Uterus (tissue), 4 donors: Measurements from ENCODE around the gene PEAR1. TPM values are rescaled to one million over a fixed set of nuclear protein-coding genes. Genes with fewer than 3 reads are reported as not detected.

Experiments
- DNase-seq, 2 donors: peaks; one replicate each; pipeline ENCODE4 v3.0.0-alpha.2; 2019 to 2020
- H3K27ac ChIP-seq, 2 donors: fragments of 200-600 bp; sonication (generic); 1 replicate in 1 of 2; 2 replicates in 1 of 2; pipeline ENCODE4 v1.5.1; 2016 to 2018
- H3K27me3 ChIP-seq, 2 donors: fragments of 200-600 bp; sonication (generic); one replicate each; pipeline ENCODE4 v1.5.1; 2018 to 2019; ENCODE audit warnings: control low read depth in 1 of 2
- H3K36me3 ChIP-seq, 2 donors: fragments of 200-600 bp; sonication (generic); one replicate each; pipeline ENCODE4 v1.5.1; 2019; ENCODE audit warnings: control low read depth in 1 of 2
- H3K4me1 ChIP-seq, 2 donors: fragments of 200-600 bp; sonication (generic); one replicate each; pipeline ENCODE4 v1.5.1; 2018 to 2019; ENCODE audit warnings: control low read depth in 1 of 2
- H3K4me3 ChIP-seq, 2 donors: fragments of 200-600 bp; sonication (generic); 1 replicate in 1 of 2; 2 replicates in 1 of 2; pipeline ENCODE4 v1.5.1; 2018 to 2019; ENCODE audit warnings: mild to moderate bottlenecking in 1 of 2
- H3K9me3 ChIP-seq, 2 donors: fragments of 200-600 bp; sonication (generic); one replicate each; pipeline ENCODE4 v1.5.1; 2019; ENCODE audit warnings: control low read depth in 1 of 2
- POLR2A ChIP-seq, 2 donors: fragments of 450-650 bp; IDR thresholded peaks; one replicate each; pipeline ENCODE4 v1.6.1; 2016; ENCODE audit warnings: antibody characterized with exemption in 2 of 2, mild to moderate bottlenecking in 1 of 2, moderate library complexity in 1 of 2
- intact Hi-C: fragments of 100-400 bp; cut with DNase I; formaldehyde crosslinking; loops from one replicate; pipeline ENCODE4 v1.15.1; 2023; ENCODE audit warnings: low total_unique reads
- total RNA-seq, 4 donors: library from RNA; depleted of rRNA in 3 of 4; stranded (reverse); fragments of >200 nt in 3 of 4; gene quantifications; one replicate each; pipeline versions ENCODE4 v1.1.0 to v1.2.4, GENCODE V29; 2014 to 2023
- TF ChIP-seq, protein P1 (sequence below), 4 experiments: fragments of 200-600 bp in 2 of 4; fragments of 450-650 bp in 2 of 4; sonication (generic) in 2 of 4; IDR thresholded peaks; one replicate each; pipeline ENCODE4 v1.5.1; 2016 to 2019; ENCODE audit warnings: antibody characterized with exemption in 4 of 4, mild to moderate bottlenecking in 2 of 4, moderate library complexity in 1 of 4
- donor health status: DM: yes; HTN: yes; CAD: no.

The PEAR1 gene
- total RNA-seq, 4 donors from 2014 or later: 7.4 to 41.8 (median 17.9) TPM

DNA sequence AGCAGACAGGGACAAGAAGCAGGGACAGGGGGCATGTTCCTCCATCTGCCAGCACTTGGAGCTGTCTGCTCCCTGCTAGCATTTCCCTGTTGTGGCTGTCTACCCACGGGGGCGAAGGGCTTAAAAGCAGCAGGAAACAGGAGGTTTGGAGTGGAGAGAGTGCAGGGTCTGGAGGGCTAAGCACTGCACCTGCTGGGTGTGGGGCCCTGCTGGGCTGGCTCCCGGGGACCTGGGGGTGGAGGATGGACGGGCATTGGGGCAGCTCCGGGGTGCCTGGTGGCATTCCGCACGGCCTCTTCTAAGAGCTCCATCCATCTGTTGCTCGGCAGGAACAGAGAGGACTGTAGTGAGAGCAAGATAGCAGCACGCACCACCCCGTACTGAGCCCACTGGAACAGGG lies 48.2 kb downstream of the PEAR1 start:
- Histone ChIP-seq H3K4me3 (no peak overlapping the region), H3K27ac (no peak overlapping the region), H3K4me1 (no peaks in the 10 kb centered on the region), H3K27me3 (no peaks in the 10 kb centered on the region), H3K9me3 (no peaks in the 10 kb centered on the region), H3K36me3 (no peaks in the 10 kb centered on the region)
- TF ChIP-seq, protein P1, sequence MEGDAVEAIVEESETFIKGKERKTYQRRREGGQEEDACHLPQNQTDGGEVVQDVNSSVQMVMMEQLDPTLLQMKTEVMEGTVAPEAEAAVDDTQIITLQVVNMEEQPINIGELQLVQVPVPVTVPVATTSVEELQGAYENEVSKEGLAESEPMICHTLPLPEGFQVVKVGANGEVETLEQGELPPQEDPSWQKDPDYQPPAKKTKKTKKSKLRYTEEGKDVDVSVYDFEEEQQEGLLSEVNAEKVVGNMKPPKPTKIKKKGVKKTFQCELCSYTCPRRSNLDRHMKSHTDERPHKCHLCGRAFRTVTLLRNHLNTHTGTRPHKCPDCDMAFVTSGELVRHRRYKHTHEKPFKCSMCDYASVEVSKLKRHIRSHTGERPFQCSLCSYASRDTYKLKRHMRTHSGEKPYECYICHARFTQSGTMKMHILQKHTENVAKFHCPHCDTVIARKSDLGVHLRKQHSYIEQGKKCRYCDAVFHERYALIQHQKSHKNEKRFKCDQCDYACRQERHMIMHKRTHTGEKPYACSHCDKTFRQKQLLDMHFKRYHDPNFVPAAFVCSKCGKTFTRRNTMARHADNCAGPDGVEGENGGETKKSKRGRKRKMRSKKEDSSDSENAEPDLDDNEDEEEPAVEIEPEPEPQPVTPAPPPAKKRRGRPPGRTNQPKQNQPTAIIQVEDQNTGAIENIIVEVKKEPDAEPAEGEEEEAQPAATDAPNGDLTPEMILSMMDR (IDR thresholded peaks at IDR 0.05): no peak
- DNase-seq: no peak
- intact Hi-C loops: no loop called here

DNA sequence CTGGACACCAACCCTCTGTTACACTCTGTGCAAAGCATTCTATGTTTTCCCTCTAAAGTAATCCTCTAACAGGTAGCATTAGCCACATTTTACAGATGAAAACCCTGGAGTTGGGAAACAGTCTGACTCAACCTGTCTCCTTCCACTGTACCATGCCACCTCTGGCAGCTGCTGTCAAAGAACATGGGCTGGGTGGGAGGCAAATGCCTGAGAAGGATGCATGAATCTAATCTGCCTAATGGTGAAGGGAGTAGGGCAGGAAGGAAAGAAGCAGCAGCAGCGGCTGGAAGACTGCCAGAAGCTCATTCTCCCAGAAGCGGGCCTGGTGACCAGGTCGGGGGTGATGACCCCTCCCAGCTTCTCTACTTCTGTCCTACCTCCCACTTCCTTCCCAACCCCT lies 48.7 kb downstream of the PEAR1 start:
- H3K9me3 ChIP-seq: no peaks in the 10 kb centered on the region
- H3K4me1 ChIP-seq: no peaks in the 10 kb centered on the region
- no peak for DNase-seq
- no peaks in the 10 kb centered on the region for H3K36me3 ChIP-seq
- H3K27me3 ChIP-seq: no peaks in the 10 kb centered on the region
- no peak overlapping the region for H3K27ac ChIP-seq
- TF ChIP-seq, protein P1 (IDR thresholded peaks at IDR 0.05): no peak
- no peak for TF ChIP-seq POLR2A (IDR thresholded peaks at IDR 0.05)
- intact Hi-C loops: no loop called here
- H3K4me3 ChIP-seq: no peak overlapping the region

DNA sequence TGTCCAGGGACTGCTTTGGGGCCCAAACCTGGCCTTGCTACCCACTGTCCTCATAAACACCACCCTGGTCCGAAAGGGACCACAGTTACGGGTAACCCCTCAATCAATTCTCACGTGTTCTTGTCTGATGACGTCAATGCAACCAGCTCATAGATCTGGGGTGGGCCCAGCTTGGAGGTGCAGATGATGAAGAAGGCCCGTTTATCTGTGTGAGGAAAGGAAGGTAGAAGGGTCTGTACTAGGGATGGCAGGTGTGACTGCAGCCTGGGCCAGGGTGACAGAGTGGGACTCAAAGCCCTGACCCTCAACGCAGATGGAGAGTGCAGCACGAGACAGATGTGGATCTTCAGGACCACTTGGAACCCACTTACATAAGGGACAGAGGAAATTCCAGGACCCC lies 49.1 kb downstream of the PEAR1 start:
- Histone ChIP-seq H3K27me3 (no peaks in the 10 kb centered on the region), H3K36me3 (no peaks in the 10 kb centered on the region)

DNA sequence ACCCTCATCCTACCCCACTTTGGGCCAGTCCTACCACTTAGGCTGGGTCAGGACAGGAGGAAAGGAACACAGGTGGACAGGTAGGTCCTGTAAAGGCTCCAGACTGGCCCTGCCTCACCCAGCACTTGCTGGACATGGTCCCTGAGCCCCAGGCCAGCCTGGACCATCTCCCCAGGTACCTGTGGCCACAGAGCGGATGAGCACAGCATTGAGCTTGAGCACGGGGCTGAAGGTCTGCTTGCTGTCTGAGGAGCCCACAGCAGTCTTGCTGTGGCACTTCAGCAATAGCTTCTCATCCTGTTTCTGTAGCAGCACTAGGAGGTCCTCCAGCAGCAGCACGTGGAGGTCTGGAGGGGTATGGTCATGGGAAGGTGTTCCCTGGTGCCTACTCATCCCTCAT lies 50.2 kb downstream of the PEAR1 start:
- Histone ChIP-seq H3K4me1 (no peaks in the 10 kb centered on the region), H3K9me3 (no peaks in the 10 kb centered on the region), H3K27ac (no peak overlapping the region), H3K27me3 (no peaks in the 10 kb centered on the region), H3K36me3 (no peaks in the 10 kb centered on the region), H3K4me3 (no peak overlapping the region)
- intact Hi-C loops: no loop called here
- DNase-seq: no peak
- TF ChIP-seq, protein P1 (IDR thresholded peaks at IDR 0.05): no peak
- no peak for TF ChIP-seq POLR2A (IDR thresholded peaks at IDR 0.05)

More for the DNA sequence above, 49.1 kb downstream of the PEAR1 start:
- no peak for DNase-seq
- H3K27ac ChIP-seq: no peak overlapping the region
- no peak overlapping the region for H3K4me3 ChIP-seq
- no peaks in the 10 kb centered on the region for H3K4me1 ChIP-seq
- TF ChIP-seq POLR2A (IDR thresholded peaks at IDR 0.05): no peak
- TF ChIP-seq, protein P1 (IDR thresholded peaks at IDR 0.05): no peak
- intact Hi-C loops: no loop called here
- H3K9me3 ChIP-seq: no peaks in the 10 kb centered on the region

DNA sequence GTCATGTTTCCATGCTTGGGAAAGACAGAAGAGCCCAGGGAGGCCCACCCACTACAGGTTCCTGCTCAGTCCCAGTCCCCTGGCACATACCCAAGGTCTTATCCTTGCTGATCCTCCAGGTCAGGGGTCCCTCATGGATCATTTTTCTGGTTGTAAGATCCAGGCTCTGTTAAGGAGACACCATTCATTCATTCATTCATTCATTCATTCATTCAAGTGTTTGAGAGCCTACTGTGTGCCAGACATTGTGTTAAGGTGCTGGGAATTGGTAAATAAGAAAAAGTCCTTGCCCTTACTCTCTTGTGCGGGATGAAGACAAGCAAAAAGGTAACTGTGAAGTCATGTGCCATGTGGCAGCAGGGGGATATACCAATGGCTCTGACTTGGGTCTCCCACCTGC lies 50.8 kb downstream of the PEAR1 start:
- no peak overlapping the region for H3K4me3 ChIP-seq
- H3K9me3 ChIP-seq: no peaks in the 10 kb centered on the region
- H3K4me1 ChIP-seq: no peaks in the 10 kb centered on the region
- no peaks in the 10 kb centered on the region for H3K27me3 ChIP-seq
- TF ChIP-seq, protein P1 (IDR thresholded peaks at IDR 0.05): no peak
- no peak for TF ChIP-seq POLR2A (IDR thresholded peaks at IDR 0.05)
- no peak for DNase-seq
- H3K36me3 ChIP-seq: no peaks in the 10 kb centered on the region
- intact Hi-C loops: no loop called here
- no peak overlapping the region for H3K27ac ChIP-seq
